Body of pancreas (tissue), 4 donors: ENCODE measurements around the gene GSG1L.

ENCODE experiments used
- CTCF ChIP-seq, 7 experiments: fragments of 450-650 bp in 4 of 7; fragments of 200-600 bp in 3 of 7; sonication (generic) in 3 of 7; IDR thresholded peaks; one replicate each; pipeline ENCODE4 v1.5.1; 2016 to 2019; ENCODE audit warnings: antibody characterized with exemption in 7 of 7
- POLR2A ChIP-seq, 3 donors: fragments of 450-650 bp; IDR thresholded peaks; one replicate each; pipeline ENCODE4 v1.6.1; 2016; ENCODE audit warnings: antibody characterized with exemption in 3 of 3, mild to moderate bottlenecking in 2 of 3

GRCh38 chr16:27806986-27807385 lies 256.5 kb downstream of the GSG1L start:
- TF ChIP-seq CTCF (IDR thresholded peaks at IDR 0.05) = no peak
- no peak for TF ChIP-seq POLR2A (IDR thresholded peaks at IDR 0.05)
